ENCODE results near the gene FOSL1.

GRCh38 chr11:65866509-65867283, 33.5 kb downstream of the FOSL1 start:
- TF ChIP-seq, protein P1, sequence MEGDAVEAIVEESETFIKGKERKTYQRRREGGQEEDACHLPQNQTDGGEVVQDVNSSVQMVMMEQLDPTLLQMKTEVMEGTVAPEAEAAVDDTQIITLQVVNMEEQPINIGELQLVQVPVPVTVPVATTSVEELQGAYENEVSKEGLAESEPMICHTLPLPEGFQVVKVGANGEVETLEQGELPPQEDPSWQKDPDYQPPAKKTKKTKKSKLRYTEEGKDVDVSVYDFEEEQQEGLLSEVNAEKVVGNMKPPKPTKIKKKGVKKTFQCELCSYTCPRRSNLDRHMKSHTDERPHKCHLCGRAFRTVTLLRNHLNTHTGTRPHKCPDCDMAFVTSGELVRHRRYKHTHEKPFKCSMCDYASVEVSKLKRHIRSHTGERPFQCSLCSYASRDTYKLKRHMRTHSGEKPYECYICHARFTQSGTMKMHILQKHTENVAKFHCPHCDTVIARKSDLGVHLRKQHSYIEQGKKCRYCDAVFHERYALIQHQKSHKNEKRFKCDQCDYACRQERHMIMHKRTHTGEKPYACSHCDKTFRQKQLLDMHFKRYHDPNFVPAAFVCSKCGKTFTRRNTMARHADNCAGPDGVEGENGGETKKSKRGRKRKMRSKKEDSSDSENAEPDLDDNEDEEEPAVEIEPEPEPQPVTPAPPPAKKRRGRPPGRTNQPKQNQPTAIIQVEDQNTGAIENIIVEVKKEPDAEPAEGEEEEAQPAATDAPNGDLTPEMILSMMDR (IDR thresholded peaks at IDR 0.05; ENCODE audit: low read depth, low read length, missing input control) = no peak
- no peak for TF ChIP-seq JUND (IDR thresholded peaks at IDR 0.05)
- TF ChIP-seq, protein P2, sequence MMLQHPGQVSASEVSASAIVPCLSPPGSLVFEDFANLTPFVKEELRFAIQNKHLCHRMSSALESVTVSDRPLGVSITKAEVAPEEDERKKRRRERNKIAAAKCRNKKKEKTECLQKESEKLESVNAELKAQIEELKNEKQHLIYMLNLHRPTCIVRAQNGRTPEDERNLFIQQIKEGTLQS (IDR thresholded peaks at IDR 0.05) = no peak

Measured in liver (tissue), 3 donors.